OCI-LY3 (cell line): ENCODE data around the gene ATP6V0C.

Experiments
- EZH2phosphoT487 ChIP-seq: fragments of 200-600 bp; shearing (Covaris generic); IDR thresholded peaks from 2 replicates; pipeline ENCODE4 v1.6.1; 2018; ENCODE audit warnings: antibody characterized with exemption, mixed run types, low read depth
- TF ChIP-seq, protein P1 (sequence below): fragments of 200-600, 300-600 bp; sonication (generic); IDR thresholded peaks from 2 replicates; pipeline ENCODE4 v1.5.1; 2014; ENCODE audit warnings: antibody characterized with exemption, low read length, low read depth

DNA sequence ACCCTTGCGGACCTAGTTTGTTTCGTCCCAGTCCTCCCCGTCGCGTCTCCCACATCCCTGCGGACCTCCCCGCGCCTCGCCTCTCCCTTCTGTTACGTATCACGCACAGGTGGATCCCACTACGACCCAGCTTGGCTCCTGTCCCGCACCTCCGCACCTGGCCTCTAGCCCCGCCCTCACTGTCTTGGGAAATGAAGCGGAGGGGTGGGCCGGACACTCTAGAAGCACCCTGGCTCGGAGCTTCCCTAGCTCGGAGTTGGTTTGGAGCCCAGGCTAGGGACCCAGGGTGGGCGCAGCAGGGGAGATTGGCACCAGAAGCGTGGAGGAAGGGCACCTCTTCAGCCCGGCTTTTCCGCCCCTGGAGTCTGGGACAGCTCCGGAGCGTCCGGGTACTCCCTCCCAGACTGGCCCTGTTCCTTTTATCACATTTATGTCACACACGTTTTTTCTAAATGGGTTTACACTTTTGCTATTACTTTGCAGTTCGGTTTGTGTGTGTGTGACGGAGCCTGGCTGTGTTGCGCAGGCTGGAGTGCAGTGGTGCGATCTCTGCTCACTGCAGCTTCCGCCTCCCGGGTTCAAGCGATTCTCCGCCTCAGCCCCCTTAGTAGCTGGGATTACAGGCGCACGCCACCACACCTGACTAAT, 18.9 kb downstream of the ATP6V0C start:
- TF ChIP-seq, protein P1, sequence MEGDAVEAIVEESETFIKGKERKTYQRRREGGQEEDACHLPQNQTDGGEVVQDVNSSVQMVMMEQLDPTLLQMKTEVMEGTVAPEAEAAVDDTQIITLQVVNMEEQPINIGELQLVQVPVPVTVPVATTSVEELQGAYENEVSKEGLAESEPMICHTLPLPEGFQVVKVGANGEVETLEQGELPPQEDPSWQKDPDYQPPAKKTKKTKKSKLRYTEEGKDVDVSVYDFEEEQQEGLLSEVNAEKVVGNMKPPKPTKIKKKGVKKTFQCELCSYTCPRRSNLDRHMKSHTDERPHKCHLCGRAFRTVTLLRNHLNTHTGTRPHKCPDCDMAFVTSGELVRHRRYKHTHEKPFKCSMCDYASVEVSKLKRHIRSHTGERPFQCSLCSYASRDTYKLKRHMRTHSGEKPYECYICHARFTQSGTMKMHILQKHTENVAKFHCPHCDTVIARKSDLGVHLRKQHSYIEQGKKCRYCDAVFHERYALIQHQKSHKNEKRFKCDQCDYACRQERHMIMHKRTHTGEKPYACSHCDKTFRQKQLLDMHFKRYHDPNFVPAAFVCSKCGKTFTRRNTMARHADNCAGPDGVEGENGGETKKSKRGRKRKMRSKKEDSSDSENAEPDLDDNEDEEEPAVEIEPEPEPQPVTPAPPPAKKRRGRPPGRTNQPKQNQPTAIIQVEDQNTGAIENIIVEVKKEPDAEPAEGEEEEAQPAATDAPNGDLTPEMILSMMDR = no peak
- no peak for TF ChIP-seq EZH2phosphoT487
